ENCODE data around the gene KRT16.
"Not testable (repeated sequence)": the region's sequence is repeated elsewhere in the genome, so short reads cannot be mapped to it uniquely, and the experiment has no call there.

Gene KRT16

DNA sequence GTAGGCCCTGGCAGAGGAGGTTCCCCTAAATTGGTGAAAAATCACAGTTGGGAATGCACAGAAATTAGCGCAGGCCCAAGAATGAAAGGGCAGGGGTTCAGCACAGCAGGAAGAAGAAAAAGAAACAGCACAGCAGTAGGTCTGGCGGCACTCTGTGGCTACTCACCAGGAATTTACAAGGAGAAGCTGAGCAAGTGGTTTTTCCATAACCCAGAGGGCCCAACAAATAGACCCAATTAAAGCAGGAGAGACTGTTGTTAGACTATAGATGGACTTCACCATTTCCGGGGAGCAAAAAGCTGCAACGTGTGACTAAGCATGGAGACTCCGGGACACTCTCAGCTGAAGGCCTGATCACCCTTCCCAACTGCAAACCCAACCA, 14.3 kb upstream of the KRT16 start:
- not testable (repeated sequence) for DNase-seq

DNA sequence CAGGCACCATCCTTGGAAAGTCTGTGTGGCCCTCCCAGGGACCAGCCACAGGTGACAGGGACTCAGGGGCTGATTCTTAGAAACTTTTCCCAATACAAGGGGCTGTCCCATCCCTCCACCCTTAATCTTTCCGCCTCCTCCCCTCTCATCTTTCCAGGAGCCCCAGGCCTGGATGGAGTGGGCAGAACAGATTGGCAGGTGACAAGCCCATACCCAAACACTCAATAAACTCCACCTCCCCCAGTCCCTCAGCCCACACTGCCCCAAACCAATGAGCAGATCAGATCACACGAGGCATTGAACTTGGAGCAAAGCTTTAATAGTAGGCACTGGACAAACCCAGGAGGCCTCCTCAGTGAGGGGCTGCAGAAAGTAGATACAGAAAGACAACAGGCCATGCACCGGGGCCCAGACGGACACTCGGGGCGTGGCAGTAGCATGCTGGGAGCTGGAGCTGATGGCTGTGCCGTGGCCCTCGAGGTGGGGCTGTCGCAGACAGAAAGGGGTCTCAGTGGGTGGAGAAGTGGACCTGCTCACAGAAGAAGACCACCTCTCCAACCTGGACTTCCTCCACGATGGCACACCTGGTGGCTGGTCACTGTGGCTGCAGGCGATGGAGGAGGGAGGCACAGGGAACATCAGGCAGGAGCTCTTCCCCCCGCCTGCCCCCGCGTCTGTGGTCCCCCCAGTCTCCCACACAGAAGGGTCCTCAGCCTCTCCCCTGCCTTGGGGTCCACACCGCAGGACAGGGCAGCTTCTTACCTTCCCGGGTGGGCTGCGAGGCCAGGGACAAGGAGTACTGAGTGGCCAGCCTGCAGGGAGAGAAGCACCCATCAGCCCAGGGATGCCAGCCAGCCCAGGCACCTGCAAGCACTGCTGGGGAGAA, 13.7 kb upstream of the KRT16 start:
- DNase-seq, result not testable (repeated sequence)

DNA sequence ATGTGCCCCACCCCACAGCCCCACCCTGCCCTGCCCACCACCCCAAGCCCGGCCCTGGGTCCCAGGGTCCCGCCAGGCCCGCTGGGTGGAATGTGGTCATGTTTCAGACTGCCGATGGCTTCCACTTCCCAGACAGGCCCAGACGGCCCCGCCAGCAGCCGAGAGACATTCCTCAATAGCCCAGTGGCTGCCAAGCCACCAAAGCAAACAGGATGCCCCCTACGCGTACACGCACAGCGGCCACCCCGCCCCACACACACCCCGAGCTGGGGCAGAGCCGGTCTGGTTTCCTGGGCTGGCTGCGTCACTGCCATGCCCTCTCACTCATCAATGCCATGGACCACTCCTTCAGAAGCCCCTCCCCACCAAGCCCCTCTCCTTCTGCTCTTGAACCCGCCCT, 13.0 kb upstream of the KRT16 start:
- no peak for DNase-seq

DNA sequence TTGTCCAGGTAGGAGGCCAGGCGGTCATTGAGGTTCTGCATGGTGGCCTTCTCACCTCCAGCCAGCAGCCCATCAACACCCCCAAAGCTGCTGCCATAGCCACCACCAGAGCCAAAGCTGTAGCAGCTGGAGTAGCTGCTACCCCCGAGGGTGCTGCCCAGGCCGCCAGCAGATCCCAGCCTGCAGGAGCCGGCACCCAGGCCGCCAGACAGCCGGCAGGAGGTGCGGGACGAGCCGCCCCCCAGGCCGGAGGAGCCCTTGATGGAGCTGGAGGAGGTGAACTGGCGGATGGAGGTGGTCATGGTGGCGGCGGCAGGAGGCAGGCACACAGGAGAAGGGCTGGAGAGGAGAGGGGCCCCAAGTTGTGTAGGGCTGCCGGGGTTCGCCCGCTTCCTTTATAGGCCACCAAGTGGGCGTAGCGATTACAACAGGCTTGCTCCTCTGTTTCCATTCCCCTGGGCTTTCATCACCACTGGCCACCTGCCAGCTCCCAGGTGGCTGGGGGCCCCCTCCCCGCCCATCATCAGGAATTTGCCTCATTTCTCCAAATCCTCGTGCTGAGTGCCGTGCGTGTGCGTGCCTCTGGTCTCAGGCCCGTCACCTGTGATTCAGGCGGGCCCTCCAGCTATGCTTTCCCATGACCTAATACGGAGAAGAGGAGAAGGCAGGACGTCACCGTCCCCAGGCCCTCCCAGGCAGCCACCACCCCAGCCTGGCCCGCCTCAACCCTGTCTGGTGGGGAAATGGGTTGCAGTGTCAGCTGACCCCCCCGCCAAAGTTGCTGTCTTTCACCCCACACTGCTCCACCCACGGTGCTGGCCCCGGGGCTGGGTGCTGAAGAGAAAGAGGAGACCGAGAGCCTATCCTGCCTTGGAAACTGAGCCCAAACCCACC, 11.9 kb upstream of the KRT16 start, which contains the start of gene KRT17:
TSS of gene KRT17 (minus strand) at position 368 of the 894 bp plus-strand sequence. CDS start at position 302, 66 bp downstream.
- DNase-seq, result peak; percentile 17 to 19

DNA sequence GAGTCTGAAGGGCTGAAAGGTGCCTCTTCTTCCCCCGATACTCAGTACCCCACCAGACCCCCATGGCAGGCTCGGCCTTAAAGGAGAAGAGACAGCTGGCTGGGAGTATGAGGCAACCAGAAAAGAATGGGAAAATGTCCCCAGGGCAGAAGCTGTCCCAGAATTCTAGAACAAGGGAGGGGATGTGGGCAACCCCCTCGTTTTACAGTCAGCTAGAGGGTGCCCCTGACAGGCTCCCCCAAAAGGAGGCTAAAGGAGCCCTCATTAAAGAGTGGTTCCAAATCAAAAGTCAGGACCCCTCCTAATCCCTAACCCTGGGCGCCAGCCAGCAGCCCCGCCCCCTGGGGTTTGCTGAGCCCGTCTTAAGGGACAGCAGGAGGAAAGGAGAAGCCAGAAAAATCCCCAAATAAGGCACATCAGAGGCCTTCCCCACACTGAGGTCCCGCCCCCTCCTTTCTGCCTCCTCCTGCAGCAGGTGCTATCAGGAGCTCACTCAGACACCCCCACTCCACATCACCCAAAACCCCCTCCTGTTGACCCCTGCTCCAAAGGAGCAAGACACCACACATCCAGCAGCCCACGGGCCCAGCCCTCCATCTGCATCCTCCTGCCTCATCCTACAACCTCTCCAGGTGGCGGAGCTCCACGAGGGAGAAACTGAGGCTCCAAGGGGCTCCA, 10.8 kb upstream of the KRT16 start:
- peak in 1 of 2 donors; percentile 5 for DNase-seq

DNA sequence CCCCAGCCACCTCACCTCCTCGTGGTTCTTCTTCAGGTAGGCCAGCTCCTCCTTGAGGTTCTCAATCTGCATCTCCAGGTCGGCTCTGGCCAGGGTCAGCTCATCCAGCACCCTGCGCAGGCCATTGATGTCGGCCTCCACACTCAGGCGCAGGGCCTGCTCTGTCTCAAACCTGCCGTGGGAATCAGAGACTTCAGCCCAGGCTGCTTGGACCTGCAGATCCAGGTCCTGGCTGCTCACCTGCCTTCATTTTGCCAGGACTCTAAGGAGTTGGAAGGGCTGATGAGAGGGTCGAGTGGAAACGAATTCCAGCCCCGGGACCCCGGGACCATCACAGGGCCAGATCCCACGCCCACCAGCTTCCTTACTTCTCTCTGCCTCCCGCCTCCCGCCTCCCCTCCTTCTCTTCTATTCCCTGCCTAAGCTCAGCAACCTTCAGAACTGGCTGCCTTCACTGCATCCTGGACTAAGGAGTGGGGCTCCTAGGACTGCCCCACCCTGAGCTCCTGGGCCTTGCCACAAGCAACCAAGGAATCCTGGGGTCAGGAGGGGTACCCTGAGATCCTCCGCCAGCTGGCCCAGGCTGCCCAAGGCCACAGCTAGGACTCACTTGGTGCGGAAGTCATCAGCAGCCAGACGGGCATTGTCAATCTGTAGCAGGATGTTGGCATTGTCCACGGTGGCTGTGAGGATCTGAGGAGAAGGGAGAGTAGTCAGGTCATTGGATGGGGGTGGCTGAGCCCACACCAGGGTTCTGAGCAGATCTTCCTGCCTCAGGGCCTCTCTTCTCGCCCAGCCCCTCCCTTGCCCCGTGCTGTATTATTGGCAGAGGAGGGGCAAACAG, 10.0 kb upstream of the KRT16 start:
- DNase-seq, result not testable (repeated sequence)

DNA sequence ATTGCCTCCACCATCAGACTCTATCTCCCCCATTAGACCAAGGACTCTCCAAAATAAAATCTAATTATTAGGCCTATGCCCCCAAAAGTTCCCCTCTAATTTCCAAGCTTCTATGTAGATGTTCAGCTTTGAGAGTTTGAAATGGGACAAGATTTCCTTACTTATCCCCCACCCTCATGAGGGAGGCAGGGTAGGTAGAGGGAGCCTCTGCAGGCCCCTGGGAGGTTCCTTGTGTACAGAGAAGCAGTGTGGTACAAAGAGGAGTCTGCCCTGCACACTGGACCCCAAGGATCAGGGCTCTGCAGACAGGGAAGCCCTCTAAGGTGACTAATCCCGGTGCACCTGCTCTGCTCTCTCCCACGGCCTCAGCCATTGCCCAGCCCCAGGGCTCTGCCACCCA, 9.3 kb upstream of the KRT16 start:
- DNase-seq, result no peak

DNA sequence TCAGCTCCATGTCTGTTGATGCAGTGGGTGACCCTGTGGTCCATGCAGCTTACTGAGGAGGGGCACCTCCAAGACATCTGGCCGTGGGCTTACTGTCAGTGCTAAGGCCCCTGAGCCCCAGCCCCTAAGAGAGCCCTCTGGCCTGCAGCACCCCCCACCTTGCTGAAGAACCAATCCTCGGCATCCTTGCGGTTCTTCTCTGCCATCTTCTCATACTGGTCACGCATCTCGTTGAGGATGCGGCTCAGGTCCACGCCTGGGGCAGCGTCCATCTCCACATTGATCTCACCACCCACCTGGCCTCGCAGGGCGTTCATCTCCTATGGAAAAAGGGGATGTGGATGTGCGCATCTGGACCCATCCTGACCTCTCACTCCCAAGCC, 8.9 kb upstream of the KRT16 start:
- DNase-seq, result not testable (repeated sequence)

DNA sequence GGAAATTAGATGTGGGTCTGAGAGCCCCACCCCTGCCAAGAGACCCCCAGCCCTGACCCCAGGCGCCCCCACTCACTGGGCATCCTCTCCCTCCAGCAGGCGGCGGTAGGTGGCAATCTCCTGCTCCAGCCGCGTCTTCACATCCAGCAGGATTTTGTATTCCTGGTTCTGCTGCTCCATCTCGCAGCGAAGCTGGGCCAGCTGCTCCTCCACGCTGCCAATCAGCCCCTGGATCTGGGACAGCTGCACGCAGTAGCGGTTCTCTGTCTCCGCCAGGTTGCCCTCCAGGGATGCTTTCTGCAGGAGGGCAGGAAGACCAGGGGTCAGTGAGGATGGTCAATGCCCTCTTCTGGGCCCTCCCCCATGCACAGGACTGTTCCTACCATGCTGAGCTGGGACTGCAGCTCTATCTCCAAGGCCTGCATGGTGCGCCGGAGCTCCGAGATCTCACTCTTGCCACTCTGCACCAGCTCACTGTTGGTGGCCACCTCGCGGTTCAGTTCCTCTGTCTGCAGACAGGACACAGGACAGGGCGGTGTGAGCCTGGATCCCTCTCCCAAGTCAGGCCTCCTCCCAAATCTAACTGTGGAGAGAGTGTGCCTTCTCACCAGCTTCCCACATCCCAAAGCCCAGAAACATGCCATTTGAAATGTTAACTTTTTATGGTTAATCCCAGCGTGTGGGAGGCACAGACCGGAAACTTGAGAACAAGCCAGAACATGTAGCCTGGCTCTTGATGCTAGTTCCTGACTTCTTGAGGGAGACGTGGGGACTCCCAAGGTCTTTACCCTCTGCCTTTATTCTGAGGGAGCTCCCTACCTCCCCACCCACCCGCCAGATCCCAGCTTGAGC, 8.2 kb upstream of the KRT16 start:
- DNase-seq, result no peak

DNA sequence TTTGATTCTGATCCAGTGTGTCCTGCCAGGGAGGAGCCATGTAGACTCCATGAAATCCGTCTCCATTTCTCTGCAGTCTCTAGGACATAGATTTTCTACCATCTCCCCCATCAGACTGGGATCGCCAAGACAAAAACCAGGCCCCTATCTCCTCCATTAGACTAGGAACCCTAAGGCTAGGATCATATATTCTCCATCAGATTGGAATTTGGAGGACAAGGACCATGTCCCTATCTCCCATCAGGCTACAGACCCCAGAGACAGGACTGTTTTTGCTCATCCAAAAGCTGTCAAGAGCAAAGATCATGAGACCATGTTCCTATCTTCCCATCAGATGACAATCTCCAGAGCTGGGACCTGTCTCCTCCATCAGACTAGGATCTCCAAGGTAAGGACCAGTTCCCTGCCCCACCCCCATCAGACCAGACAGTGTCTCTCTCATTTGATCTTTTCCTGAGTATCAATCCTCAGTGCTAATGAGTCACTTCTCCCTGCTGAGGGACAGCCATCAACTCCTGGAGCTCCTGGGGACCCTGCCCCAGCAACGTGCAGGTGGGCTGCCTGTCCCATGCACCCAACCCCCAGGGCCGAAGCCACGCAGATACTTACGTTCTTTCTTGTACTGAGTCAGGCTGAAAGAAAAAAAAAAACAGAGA, 7.5 kb upstream of the KRT16 start:
- DNase-seq, result not testable (repeated sequence)

DNA sequence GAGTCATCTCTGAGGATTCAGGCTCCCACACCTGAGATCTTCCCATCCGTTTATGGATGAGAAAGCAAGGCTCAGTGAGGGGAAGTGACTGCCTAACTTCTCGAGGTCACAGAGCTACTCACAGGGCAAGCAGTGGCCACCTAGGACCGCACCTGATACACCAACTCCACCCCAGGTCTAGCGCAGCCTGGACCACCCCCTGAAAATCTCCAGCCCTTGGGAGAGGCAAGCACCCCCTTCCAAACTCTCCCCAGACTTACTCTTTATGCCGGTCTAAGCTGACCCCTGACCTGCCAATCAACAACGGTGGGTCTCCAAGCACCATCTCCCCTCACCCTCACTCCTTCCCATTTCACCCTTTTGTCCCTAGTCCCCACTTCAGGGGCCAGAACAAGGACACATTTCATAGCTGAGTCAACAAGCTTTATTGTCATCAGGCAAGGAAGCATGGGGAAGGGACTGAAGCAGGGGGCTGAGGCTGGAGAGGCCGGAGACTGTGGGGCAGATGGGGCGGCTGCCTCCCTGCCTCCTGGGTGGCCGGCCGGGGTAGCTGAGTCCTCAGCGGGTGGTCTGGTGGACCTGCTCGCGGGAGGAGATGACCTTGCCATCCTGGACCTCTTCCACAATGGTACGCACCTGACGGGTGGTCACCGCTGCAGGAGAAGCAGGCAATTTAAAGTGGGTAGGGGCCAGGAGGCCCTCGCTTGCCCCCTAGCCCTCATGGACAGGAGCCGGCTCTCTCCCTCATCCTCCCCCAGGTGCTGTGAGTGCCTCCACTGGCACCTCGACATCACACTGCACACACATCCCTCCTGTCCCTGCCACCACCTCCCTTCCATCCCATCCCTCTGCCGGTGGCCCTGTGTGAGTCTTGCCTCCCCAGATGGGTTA, 6.7 kb upstream of the KRT16 start:
- DNase-seq, result no peak

DNA sequence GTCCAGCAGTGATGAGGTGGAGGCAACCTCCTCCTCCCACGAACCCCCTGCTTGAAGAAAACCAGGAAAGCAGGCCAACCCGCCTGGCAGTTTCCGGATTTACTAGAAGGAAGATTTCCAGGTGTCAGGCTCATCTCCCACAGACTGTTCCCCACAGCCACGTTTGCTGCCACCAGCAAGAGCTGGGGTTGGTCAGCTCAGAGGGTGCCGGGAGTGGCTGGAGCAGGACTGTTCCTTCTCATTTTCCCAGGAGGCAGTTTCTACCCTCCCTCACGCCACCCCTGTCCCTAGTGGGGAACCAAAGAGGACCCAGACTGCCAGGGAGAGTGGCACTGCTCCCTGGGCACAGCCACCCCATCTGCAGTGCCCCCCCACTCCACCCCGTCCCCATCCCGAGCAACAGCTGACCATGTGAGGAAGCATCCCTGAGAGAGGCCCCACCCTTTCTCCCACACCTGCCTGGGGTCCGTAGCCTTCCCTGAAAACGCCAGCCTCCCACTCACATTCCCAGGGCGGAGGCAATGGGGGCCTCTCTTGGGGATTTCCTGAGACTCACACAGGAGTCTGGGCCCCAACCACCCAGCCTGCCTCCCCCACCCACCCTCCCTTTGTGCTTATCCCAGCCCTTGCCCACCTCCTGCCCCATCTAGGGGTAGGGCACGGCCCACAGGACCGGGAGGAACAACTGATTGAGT, 5.9 kb upstream of the KRT16 start:
- DNase-seq, result no peak

DNA sequence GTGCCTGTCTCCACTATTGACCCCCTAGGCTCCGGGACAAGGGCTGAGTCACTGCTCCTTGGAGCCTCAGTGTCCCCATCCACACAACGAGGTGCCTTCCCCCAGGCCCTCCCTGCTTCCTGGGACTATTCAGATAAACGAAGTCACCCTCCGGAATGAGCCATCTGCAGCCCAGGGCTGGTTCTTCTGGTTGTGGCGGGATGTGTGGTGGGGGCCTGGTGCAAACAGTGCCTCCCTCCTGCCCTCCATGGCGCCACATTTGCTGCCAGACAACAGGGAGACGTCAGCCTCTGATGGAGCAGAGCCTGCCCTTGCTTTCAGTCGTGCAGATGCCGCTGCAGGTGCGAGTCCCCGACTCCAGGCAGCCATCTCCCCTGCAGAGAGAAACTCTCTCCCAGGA, 5.1 kb upstream of the KRT16 start:
- DNase-seq, result no peak

DNA sequence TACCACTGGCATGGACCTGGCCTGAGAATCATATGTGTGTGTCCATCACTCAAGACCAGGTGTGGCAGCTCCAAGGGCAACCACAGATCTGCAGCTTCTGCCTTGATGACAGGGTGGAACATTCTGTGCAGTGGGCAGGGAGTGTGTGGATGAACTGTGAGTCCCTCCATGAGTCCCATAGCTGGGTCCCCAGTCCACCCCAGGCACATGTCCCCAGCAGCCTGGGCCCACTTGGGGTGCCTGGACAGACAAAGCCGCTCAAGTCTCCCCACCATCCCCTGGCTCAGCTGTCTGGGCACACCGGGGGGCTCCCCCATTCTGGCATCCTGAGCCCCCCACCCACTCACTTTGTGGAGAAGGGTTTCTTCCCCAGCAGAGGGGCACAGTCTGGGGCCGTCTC, 4.6 kb upstream of the KRT16 start:
- DNase-seq, result no peak

DNA sequence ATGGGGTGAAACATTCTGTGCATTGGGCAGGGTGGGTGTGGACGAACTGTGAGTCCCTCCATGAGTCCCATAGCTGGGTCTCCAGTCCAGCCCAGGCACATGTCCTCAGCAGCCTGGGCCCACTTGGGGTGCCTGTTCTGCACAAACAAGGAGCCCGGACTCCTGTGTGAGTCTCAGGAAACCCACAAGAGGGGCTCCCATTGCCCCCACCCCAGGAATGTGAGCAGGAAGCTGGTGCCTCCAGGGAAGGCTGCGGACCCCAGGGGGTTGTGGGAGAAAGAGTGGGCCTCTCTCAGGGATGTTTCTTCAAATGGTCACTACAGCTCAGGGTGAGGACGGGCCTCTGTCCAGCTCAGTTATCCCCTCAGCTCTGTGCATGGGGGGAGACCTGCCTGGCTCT, 3.9 kb upstream of the KRT16 start:
- not testable (repeated sequence) for DNase-seq

DNA sequence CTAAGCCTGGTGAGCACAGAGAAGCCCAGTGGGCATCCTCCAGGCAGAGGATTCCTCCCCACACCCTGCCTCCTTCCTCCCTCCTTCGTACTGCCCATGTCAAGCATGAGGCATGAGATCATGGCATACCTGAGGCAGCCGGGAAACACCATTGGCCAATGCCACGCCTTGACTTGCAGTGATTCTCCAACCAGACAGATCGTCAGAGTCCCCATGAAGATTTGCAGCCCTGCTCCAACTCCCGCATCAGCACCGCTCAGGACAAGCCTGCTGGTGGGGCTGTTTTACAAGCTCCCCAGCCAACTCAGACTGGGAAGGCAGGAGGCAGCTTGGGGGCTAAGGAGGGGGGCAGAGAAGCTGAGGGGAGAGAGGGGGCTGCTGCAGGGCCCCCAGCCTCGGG, 2.9 kb upstream of the KRT16 start:
- no peak for DNase-seq

DNA sequence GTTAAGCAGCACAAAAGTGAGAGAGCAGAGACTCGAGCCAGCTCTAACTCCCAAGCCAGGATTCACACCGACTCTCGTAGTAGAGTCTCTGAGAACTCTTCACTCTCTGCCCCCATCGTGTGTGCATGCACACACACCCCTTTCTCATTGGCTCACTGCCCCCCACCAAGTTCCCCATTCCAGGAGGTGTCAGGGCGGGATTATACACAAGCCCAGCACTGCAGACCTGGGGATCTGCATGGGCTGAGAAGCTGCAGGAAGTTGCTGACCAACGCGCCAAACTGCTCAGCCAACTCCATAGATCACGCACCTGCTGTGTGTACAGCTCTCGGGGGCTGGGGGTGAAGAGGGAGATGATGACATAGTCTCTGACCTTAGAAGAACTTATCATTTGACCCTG, 2.2 kb upstream of the KRT16 start:
- not testable (repeated sequence) for DNase-seq

DNA sequence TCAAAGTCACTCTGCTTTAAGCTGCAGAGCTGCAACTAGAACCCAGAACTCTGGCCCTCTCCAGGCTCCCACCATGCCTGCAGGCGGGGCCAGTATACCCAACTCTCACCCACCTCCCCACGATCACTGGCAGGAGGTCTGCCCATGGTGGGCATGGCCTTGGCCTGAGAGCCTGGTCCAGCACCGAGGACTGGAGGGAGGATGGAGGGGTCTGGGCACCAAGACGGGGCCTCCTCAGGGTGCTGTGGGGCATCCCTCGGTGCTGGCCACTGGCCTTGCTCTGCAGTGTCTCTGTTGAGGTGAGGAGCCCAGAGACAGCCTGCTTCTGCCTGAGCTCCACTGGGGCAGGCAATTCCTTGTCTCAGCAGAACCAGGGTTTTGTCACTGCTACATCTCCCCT, 1.5 kb upstream of the KRT16 start:
- no peak for DNase-seq

All from inflammatory macrophage treated with lipopolysaccharide for 1 hour (primary cell).